K562 (cell line): Measurements from ENCODE around the gene MTA2. TPM values are rescaled to one million over a fixed set of nuclear protein-coding genes. Genes with fewer than 3 reads are reported as not detected.

Experiments
- ADNP ChIP-seq: fragments of 200-800 bp; sonication (Bioruptor generic); IDR thresholded peaks from 2 replicates; pipeline ENCODE4 v1.6.1; 2016; ENCODE audit warnings: missing genetic modification characterization, missing compliant biosample characterization
- BCOR ChIP-seq: fragments of 450-650 bp; IDR thresholded peaks from 2 replicates; pipeline ENCODE4 v1.6.1; 2016
- ELF4 ChIP-seq: fragments of 450-650 bp; formaldehyde crosslinking; IDR thresholded peaks from 2 replicates; pipeline ENCODE4 v1.4.0; 2022; ENCODE audit warnings: missing genetic modification characterization
- GMEB1 ChIP-seq: fragments of 250-450 bp; sonication (Bioruptor Pico); IDR thresholded peaks from 2 replicates; pipeline ENCODE4 v1.4.0; 2020; ENCODE audit warnings: mild to moderate bottlenecking
- HDGF ChIP-seq: fragments of 450-650 bp; IDR thresholded peaks from 2 replicates; pipeline ENCODE4 v1.6.1; 2016
- MCM5 ChIP-seq: fragments of 450-650 bp; IDR thresholded peaks from 2 replicates; pipeline ENCODE4 v1.6.1; 2016; ENCODE audit warnings: low read depth
- MYNN ChIP-seq, 2 experiments: sonication (generic); formaldehyde crosslinking in 1 of 2; IDR thresholded peaks; 2 replicates each; pipeline versions ENCODE4 v1.5.0 to v1.6.1; 2016 to 2020; ENCODE audit warnings: antibody characterized with exemption in 1 of 2, missing genetic modification reagents in 1 of 2
- PATZ1 ChIP-seq: fragments of 250-450 bp; sonication (Bioruptor Pico); IDR thresholded peaks from 2 replicates; pipeline ENCODE4 v1.5.0; 2020; ENCODE audit warnings: mild to moderate bottlenecking, borderline replicate concordance
- PURB ChIP-seq: sonication (generic); formaldehyde crosslinking; IDR thresholded peaks from 2 replicates; pipeline ENCODE4 v1.9.0; 2021; ENCODE audit warnings: low read depth, mild to moderate bottlenecking, missing genetic modification reagents
- SLC30A9 ChIP-seq: fragments of 250-450 bp; sonication (Bioruptor Pico); IDR thresholded peaks from 2 replicates; pipeline ENCODE4 v1.8.0; 2022; ENCODE audit warnings: mild to moderate bottlenecking, moderate library complexity
- TBP ChIP-seq: optimal IDR thresholded peaks from 2 replicates; pipeline ENCODE3; 2011; ENCODE audit warnings: low read depth, low read length, improper control_type of control experiment
- TCF3 ChIP-seq: sonication (generic); formaldehyde crosslinking; IDR thresholded peaks from 2 replicates; pipeline ENCODE4 v1.4.0; 2020; ENCODE audit warnings: mild to moderate bottlenecking, missing genetic modification reagents
- TFAP4 ChIP-seq: sonication (generic); formaldehyde crosslinking; IDR thresholded peaks from 2 replicates; pipeline ENCODE4 v1.8.0; 2022; ENCODE audit warnings: missing genetic modification reagents, mild to moderate bottlenecking, moderate library complexity, borderline replicate concordance
- TRIM28 ChIP-seq: fragments of 450-650 bp; IDR thresholded peaks from 2 replicates; pipeline ENCODE4 v1.6.1; 2017
- U2AF1 ChIP-seq: fragments of 200-400 bp; formaldehyde crosslinking; optimal IDR thresholded peaks from 2 replicates; pipeline ENCODE3; 2017; ENCODE audit warnings: mild to moderate bottlenecking, low read depth, low read length, moderate library complexity
- ZNF263 ChIP-seq: sonication (generic); formaldehyde crosslinking; IDR thresholded peaks from 2 replicates; pipeline ENCODE4 v1.8.0; 2022; ENCODE audit warnings: mild to moderate bottlenecking, missing genetic modification reagents, borderline replicate concordance
- ZNF324 ChIP-seq: fragments of 250-450 bp; sonication (Bioruptor Pico); IDR thresholded peaks from 2 replicates; pipeline ENCODE4 v1.4.0; 2020; ENCODE audit warnings: mild to moderate bottlenecking
- polyA plus RNA-seq, 8 experiments: library from polyadenylated mRNA; depleted of rRNA in 4 of 8; stranded (reverse) in 5 of 8; unstranded in 3 of 8; fragments of >200 nt; fragmentation: Nextera tagmentation in 2 of 8; fragmentation: Illumina TruSeq in 1 of 8; extraction: Ambion mirVana in 2 of 8; extraction: Trizol in 1 of 8; gene quantifications; 2 replicates each; pipeline versions ENCODE4 v1.2.1 to v1.2.3, GENCODE V29; 2011 to 2014; ENCODE audit warnings: inconsistent platforms in 1 of 8, missing spikeins in 1 of 8
- total RNA-seq, 7 experiments: library from RNA; depleted of rRNA in 6 of 7; stranded (reverse); fragments of >200 nt in 6 of 7; fragmentation: Illumina TruSeq in 2 of 7; extraction: Trizol in 2 of 7; gene quantifications; 2 replicates each; pipeline versions ENCODE4 v1.2.1 to v1.2.3, GENCODE V29; 2011 to 2021; ENCODE audit warnings: low replicate concordance in 1 of 7
- TF ChIP-seq, protein P1 (sequence below): sonication (generic); formaldehyde crosslinking; IDR thresholded peaks from 2 replicates; pipeline ENCODE4 v1.8.0; 2022; ENCODE audit warnings: mild to moderate bottlenecking, low read depth, missing genetic modification reagents
- TF ChIP-seq, protein P2 (sequence below): fragments of 450-650 bp; conservative IDR thresholded peaks from 2 replicates; pipeline ENCODE4 v1.6.1; 2016; ENCODE audit warnings: missing genetic modification characterization, low read depth, mild to moderate bottlenecking, control low read depth, missing compliant biosample characterization
- TF ChIP-seq, protein P3 (sequence below): fragments of 450-650 bp; formaldehyde crosslinking; IDR thresholded peaks from 2 replicates; pipeline ENCODE4 v1.4.0; 2022; ENCODE audit warnings: mild to moderate bottlenecking, moderate library complexity

MTA2 gene
- total and polyA plus RNA-seq, 9 of the 15 experiments (the other 6 are each of a cell fraction or from before 2014, with no cell fraction given) = 6.2 to 220 (median 172) TPM

DNA sequence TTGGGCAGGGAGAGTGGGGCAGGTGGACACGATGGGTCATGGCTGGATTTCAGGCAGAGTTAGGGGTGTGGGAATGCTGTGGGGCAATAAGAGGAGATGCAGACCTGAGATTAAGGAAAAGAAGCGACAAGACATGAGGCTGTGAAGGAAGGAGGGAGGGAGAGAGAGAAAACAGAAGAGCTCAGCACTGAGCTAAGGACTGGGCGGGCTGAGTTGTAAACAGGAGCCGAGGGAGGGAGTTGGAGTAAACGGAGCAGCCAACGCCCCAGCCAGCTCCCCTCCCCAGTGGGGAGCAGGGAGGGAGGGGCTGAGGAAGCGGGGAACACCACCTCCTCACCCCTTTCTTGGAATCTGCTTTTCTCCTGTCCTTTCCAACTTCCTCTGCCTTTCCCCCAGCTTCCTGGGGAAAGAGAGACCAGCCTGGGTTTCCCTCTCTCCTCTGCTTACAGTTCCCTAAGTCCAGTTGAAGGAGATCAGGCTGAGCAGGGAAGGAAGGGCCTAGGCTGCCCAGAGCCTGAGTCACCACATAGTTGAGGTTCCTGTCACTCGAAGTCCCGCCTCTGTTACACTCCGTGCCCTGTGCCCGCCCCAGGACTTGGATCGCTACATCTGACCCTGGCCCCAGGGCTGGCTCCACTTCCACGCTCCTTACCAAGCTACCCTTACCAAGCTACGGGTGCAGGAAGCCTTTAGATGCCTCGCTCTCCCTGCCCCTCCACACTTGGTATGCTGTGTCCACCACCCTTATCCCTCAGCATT is 48.4 kb downstream of the MTA2 start (continued):
- TF ChIP-seq, protein P1, sequence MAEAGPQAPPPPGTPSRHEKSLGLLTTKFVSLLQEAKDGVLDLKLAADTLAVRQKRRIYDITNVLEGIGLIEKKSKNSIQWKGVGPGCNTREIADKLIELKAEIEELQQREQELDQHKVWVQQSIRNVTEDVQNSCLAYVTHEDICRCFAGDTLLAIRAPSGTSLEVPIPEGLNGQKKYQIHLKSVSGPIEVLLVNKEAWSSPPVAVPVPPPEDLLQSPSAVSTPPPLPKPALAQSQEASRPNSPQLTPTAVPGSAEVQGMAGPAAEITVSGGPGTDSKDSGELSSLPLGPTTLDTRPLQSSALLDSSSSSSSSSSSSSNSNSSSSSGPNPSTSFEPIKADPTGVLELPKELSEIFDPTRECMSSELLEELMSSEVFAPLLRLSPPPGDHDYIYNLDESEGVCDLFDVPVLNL (CRISPR knock-in tag) = no peak
- TF ChIP-seq, protein P2, sequence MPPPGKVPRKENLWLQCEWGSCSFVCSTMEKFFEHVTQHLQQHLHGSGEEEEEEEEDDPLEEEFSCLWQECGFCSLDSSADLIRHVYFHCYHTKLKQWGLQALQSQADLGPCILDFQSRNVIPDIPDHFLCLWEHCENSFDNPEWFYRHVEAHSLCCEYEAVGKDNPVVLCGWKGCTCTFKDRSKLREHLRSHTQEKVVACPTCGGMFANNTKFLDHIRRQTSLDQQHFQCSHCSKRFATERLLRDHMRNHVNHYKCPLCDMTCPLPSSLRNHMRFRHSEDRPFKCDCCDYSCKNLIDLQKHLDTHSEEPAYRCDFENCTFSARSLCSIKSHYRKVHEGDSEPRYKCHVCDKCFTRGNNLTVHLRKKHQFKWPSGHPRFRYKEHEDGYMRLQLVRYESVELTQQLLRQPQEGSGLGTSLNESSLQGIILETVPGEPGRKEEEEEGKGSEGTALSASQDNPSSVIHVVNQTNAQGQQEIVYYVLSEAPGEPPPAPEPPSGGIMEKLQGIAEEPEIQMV (tag) = no peak
- TF ChIP-seq TBP (no peak), GMEB1 (CRISPR knock-in tag) (0 out of 2 replicates have a peak, but pooled peaks have one; percentile 6), MCM5 (no peak), PURB (no peak), MYNN (IDR thresholded peaks at IDR 0.05) (no peak), MYNN (CRISPR knock-in tag; IDR thresholded peaks at IDR 0.05) (no peak), ZNF263 (no peak; the same call in 1 of the 2 replicates), SLC30A9 (CRISPR knock-in tag) (no peak), U2AF1 (no peak), ZNF324 (CRISPR knock-in tag) (no peak), TRIM28 (0 out of 2 replicates have a peak, but pooled peaks have one; percentile 7), ADNP (tag) (no peak), TCF3 (CRISPR knock-in tag) (peak; percentile 32; the same call in 1 of the 2 replicates), PATZ1 (no peak), BCOR (peak; percentile 62), ELF4 (peak; percentile 94), TFAP4 (CRISPR knock-in tag) (peak; percentile 13; the same call in 1 of the 2 replicates), HDGF (peak; percentile 99; the same call in 1 of the 2 replicates)
- TF ChIP-seq, protein P3, sequence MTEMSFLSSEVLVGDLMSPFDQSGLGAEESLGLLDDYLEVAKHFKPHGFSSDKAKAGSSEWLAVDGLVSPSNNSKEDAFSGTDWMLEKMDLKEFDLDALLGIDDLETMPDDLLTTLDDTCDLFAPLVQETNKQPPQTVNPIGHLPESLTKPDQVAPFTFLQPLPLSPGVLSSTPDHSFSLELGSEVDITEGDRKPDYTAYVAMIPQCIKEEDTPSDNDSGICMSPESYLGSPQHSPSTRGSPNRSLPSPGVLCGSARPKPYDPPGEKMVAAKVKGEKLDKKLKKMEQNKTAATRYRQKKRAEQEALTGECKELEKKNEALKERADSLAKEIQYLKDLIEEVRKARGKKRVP (CRISPR knock-in tag) = no peak
